Stimulated activated CD4-positive, alpha-beta T cell treated with anti-CD3 and anti-CD28 coated beads, Interleukin-4, amount 100 ng/mL, for 4 hours (primary cell): ENCODE data around the gene VN1R5.
"Not testable (repeated sequence)": the region's sequence is repeated elsewhere in the genome, so short reads cannot be mapped to it uniquely, and the experiment has no call there.

Source experiments
- DNase-seq, 2 experiments: peaks; one replicate each; pipeline ENCODE4 v3.0.0-alpha.2; 2020

The VN1R5 gene

GRCh38 chr1:247255772-247256171 is at the start of gene VN1R5:
Gene VN1R5, plus strand, starts transcription at chr1:247256072.
- not testable (repeated sequence) for DNase-seq

- DNase-seq: no peak
Observed at GRCh38 chr1:247209396-247209795, 46.5 kb upstream of the VN1R5 start.

GRCh38 chr1:247210062-247210375 is 45.9 kb upstream of the VN1R5 start:
- DNase-seq: no peak

- DNase-seq: peak; percentile 91 to 94
Observed at GRCh38 chr1:247210376-247211117, 45.3 kb upstream of the VN1R5 start.

- no peak for DNase-seq
Observed at GRCh38 chr1:247211339-247211738, 44.5 kb upstream of the VN1R5 start.

- DNase-seq: no peak
Observed at GRCh38 chr1:247212012-247212411, 43.9 kb upstream of the VN1R5 start.

GRCh38 chr1:247212627-247213617 is 43.0 kb upstream of the VN1R5 start:
- no peak for DNase-seq

- DNase-seq: no peak
Observed at GRCh38 chr1:247216261-247216660, 39.6 kb upstream of the VN1R5 start.

GRCh38 chr1:247218121-247218651 is 37.7 kb upstream of the VN1R5 start:
- DNase-seq: no peak

- not testable (repeated sequence) for DNase-seq
Observed at GRCh38 chr1:247220280-247220679, 35.6 kb upstream of the VN1R5 start.

- no peak for DNase-seq
Observed at GRCh38 chr1:247222840-247223239, 33.0 kb upstream of the VN1R5 start.

GRCh38 chr1:247224822-247225221 is 31.1 kb upstream of the VN1R5 start:
- no peak for DNase-seq

GRCh38 chr1:247228133-247228532 is 27.7 kb upstream of the VN1R5 start:
- no peak for DNase-seq

GRCh38 chr1:247241691-247242090 is 14.2 kb upstream of the VN1R5 start:
- DNase-seq: no peak

GRCh38 chr1:247243524-247244137 is 12.2 kb upstream of the VN1R5 start:
- no peak for DNase-seq

GRCh38 chr1:247246325-247247115 is 9.4 kb upstream of the VN1R5 start:
- no peak for DNase-seq

- DNase-seq: no peak
Observed at GRCh38 chr1:247247568-247247967, 8.3 kb upstream of the VN1R5 start.

GRCh38 chr1:247266053-247266452 is 10.2 kb downstream of the VN1R5 start:
- no peak for DNase-seq

GRCh38 chr1:247268390-247269045 is 12.6 kb downstream of the VN1R5 start:
- DNase-seq: no peak

GRCh38 chr1:247269133-247269532 is 13.3 kb downstream of the VN1R5 start:
- no peak for DNase-seq

GRCh38 chr1:247270003-247270402 is 14.1 kb downstream of the VN1R5 start:
- DNase-seq: no peak

GRCh38 chr1:247273013-247273412 is 17.1 kb downstream of the VN1R5 start:
- no peak for DNase-seq
